Activated naive CD8-positive, alpha-beta T cell treated with anti-CD3 and anti-CD28 coated beads, Interleukin-2, amount 10 ng/mL, durations not matched to agents 7 days and 5 days (primary cell): ENCODE results near the gene PNCK. TPM values are rescaled to one million over a fixed set of nuclear protein-coding genes. Genes with fewer than 3 reads are reported as not detected.
A peak's percentile ranks its signal among the peaks of the same experiment; 100 is the strongest.

Experiments used
- ATAC-seq: fragments of 150-1000 bp; cut with Tn5 transposase; one replicate; pipeline ENCODE4 v1.10.0; 2021; ENCODE audit warnings: low read depth, moderate library complexity
- POLR2A ChIA-PET: fragments of 350-600 bp; sonication (Branson Sonifier 250); formaldehyde crosslinking; loops from one replicate; lab custom pipeline; 2021; ENCODE audit warnings: antibody characterized with exemption; lab: Charles Lee
- DNase-seq: peaks from one replicate; pipeline ENCODE4 v3.0.0; 2021
- H3K27ac Mint-ChIP-seq: one replicate; pipeline ENCODE4 v1.8.0; 2022; ENCODE audit warnings: mild to moderate bottlenecking, mixed read lengths
- H3K27me3 Mint-ChIP-seq: one replicate; pipeline ENCODE4 v1.8.0; 2022; ENCODE audit warnings: mild to moderate bottlenecking, moderate library complexity, mixed read lengths
- H3K36me3 Mint-ChIP-seq: one replicate; pipeline ENCODE4 v1.8.0; 2021; ENCODE audit warnings: mild to moderate bottlenecking, mixed read lengths
- H3K4me1 Mint-ChIP-seq: one replicate; pipeline ENCODE4 v1.8.0; 2021; ENCODE audit warnings: mixed read lengths
- H3K4me3 Mint-ChIP-seq: one replicate; pipeline ENCODE4 v1.8.0; 2022; ENCODE audit warnings: mild to moderate bottlenecking, moderate library complexity, mixed read lengths
- H3K9me3 Mint-ChIP-seq: one replicate; pipeline ENCODE4 v1.8.0; 2021; ENCODE audit warnings: mixed read lengths
- total RNA-seq, 2 experiments: library from RNA; stranded (reverse); gene quantifications; one replicate each; pipeline ENCODE4 v1.2.3, GENCODE V29; 2021

The PNCK gene
- total RNA-seq, 2 experiments from 2014 or later: 0.79 to 1.1 TPM

GRCh38 chrX:153649178-153649914 is 24.3 kb downstream of the PNCK start:
- no peaks in the 10 kb centered on the region for H3K36me3 Mint-ChIP-seq
- H3K4me3 Mint-ChIP-seq: no peak overlapping the region
- H3K9me3 Mint-ChIP-seq: no peaks in the 10 kb centered on the region
- no peak overlapping the region for H3K27ac Mint-ChIP-seq
- H3K4me1 Mint-ChIP-seq: no peaks in the 10 kb centered on the region
- ATAC-seq (peak; percentile 69), DNase-seq (no peak)
- POLR2A ChIA-PET: interaction anchor here (0.5 kb wide), 1 partner anchor 757 kb away, joined by 5 read pairs; no protein-coding TSS in a partner anchor
- H3K27me3 Mint-ChIP-seq: peaks cover 30% of the 10 kb centered on the region

- Mint-ChIP-seq H3K27ac (no peak overlapping the region), H3K4me3 (no peak overlapping the region), H3K27me3 (peaks cover 30% of the 10 kb centered on the region), H3K4me1 (no peaks in the 10 kb centered on the region), H3K9me3 (no peaks in the 10 kb centered on the region), H3K36me3 (no peaks in the 10 kb centered on the region)
- DNase-seq (no peak), ATAC-seq (no peak)
- POLR2A ChIA-PET: no interaction called here
Observed at GRCh38 chrX:153648358-153649177, 25.0 kb downstream of the PNCK start.

- POLR2A ChIA-PET: no interaction called here
- ATAC-seq: no peak
- no peak overlapping the region for H3K4me3 Mint-ChIP-seq
Observed at GRCh38 chrX:153647461-153648357, 25.9 kb downstream of the PNCK start.

GRCh38 chrX:153646620-153647373 is 26.8 kb downstream of the PNCK start, which contains the start of gene DUSP9:
Gene DUSP9 (plus strand): TSS chrX:153647203. CDS start chrX:153647954, 751 bp downstream.
- POLR2A ChIA-PET: no interaction called here
- H3K27ac Mint-ChIP-seq: no peak within 1 kb of the TSS

More at GRCh38 chrX:153647461-153648357, 25.9 kb downstream of the PNCK start:
- DNase-seq: no peak
- peaks cover 1% of the 10 kb centered on the region for H3K4me1 Mint-ChIP-seq
- no peaks in the 10 kb centered on the region for H3K9me3 Mint-ChIP-seq
- H3K27me3 Mint-ChIP-seq: peaks cover 37% of the 10 kb centered on the region
- no peaks in the 10 kb centered on the region for H3K36me3 Mint-ChIP-seq
- H3K27ac Mint-ChIP-seq: no peak overlapping the region

GRCh38 chrX:153645921-153646488 is 27.6 kb downstream of the PNCK start:
- no peaks in the 10 kb centered on the region for H3K36me3 Mint-ChIP-seq
- H3K27me3 Mint-ChIP-seq: peaks cover 45% of the 10 kb centered on the region
- H3K4me1 Mint-ChIP-seq: peaks cover 1% of the 10 kb centered on the region
- H3K4me3 Mint-ChIP-seq: no peak overlapping the region
- DNase-seq (no peak), ATAC-seq (no peak)
- POLR2A ChIA-PET: no interaction called here
- no peak overlapping the region for H3K27ac Mint-ChIP-seq
- H3K9me3 Mint-ChIP-seq: no peaks in the 10 kb centered on the region

More at GRCh38 chrX:153646620-153647373, 26.8 kb downstream of the PNCK start, which contains the start of gene DUSP9:
- Mint-ChIP-seq H3K36me3 (no peaks in the 10 kb centered on the region), H3K4me3 (no peak within 1 kb of the TSS), H3K4me1 (peaks cover 1% of the 10 kb centered on the region), H3K27me3 (peaks cover 40% of the 10 kb centered on the region), H3K9me3 (no peaks in the 10 kb centered on the region)
- ATAC-seq (no peak), DNase-seq (no peak)

- Mint-ChIP-seq H3K4me1 (peaks cover 1% of the 10 kb centered on the region), H3K4me3 (no peak overlapping the region), H3K27me3 (peaks cover 45% of the 10 kb centered on the region), H3K9me3 (no peaks in the 10 kb centered on the region), H3K36me3 (no peaks in the 10 kb centered on the region), H3K27ac (no peak overlapping the region)
- DNase-seq (no peak), ATAC-seq (no peak)
- POLR2A ChIA-PET: no interaction called here
Observed at GRCh38 chrX:153645151-153645550, 28.5 kb downstream of the PNCK start.

GRCh38 chrX:153644356-153645125 is 29.1 kb downstream of the PNCK start:
- Mint-ChIP-seq H3K36me3 (no peaks in the 10 kb centered on the region), H3K27me3 (peaks cover 45% of the 10 kb centered on the region), H3K4me3 (no peak overlapping the region), H3K4me1 (peaks cover 1% of the 10 kb centered on the region), H3K9me3 (no peaks in the 10 kb centered on the region), H3K27ac (no peak overlapping the region)
- POLR2A ChIA-PET: no interaction called here
- DNase-seq (no peak), ATAC-seq (no peak)

- H3K27ac Mint-ChIP-seq: no peak overlapping the region
- peaks cover 1% of the 10 kb centered on the region for H3K4me1 Mint-ChIP-seq
- no peaks in the 10 kb centered on the region for H3K9me3 Mint-ChIP-seq
- POLR2A ChIA-PET: no interaction called here
- ATAC-seq (peak; percentile 32), DNase-seq (peak; percentile 50)
- no peaks in the 10 kb centered on the region for H3K36me3 Mint-ChIP-seq
- H3K4me3 Mint-ChIP-seq: peak overlapping the region; percentile 25
- peaks cover 45% of the 10 kb centered on the region for H3K27me3 Mint-ChIP-seq
Observed at GRCh38 chrX:153643431-153644351, 29.9 kb downstream of the PNCK start.

- Mint-ChIP-seq H3K27ac (no peak overlapping the region), H3K4me3 (peak overlapping the region; percentile 44), H3K36me3 (no peaks in the 10 kb centered on the region), H3K27me3 (peaks cover 41% of the 10 kb centered on the region), H3K9me3 (no peaks in the 10 kb centered on the region), H3K4me1 (peaks cover 1% of the 10 kb centered on the region)
- POLR2A ChIA-PET: no interaction called here
- ATAC-seq: no peak
- DNase-seq: no peak
Observed at GRCh38 chrX:153642655-153643430, 30.8 kb downstream of the PNCK start.

- H3K36me3 Mint-ChIP-seq: no peaks in the 10 kb centered on the region
- POLR2A ChIA-PET: no interaction called here
- H3K9me3 Mint-ChIP-seq: no peaks in the 10 kb centered on the region
- peaks cover 1% of the 10 kb centered on the region for H3K4me1 Mint-ChIP-seq
- no peak for DNase-seq
- no peak for ATAC-seq
- no peak overlapping the region for H3K4me3 Mint-ChIP-seq
- H3K27ac Mint-ChIP-seq: no peak overlapping the region
- H3K27me3 Mint-ChIP-seq: peaks cover 38% of the 10 kb centered on the region
Observed at GRCh38 chrX:153642051-153642654, 31.5 kb downstream of the PNCK start.
